Measurements from ENCODE around the gene CHTOP. TPM values are rescaled to one million over a fixed set of nuclear protein-coding genes. Genes with fewer than 3 reads are reported as not detected.
A peak's percentile ranks its signal among the peaks of the same experiment; 100 is the strongest.

CHTOP gene
- total and polyA plus RNA-seq, 11 donors: 48.4 to 92.0 (median 72.9) TPM

GRCh38 chr1:153685544-153686340 lies 51.9 kb downstream of the CHTOP start:
- intact Hi-C loops (cut with DNase I): no loop called here
- WGBS, 4 donors: 83 to 88% (median 84%) methylated on average over 11 of the region's 11 CpGs
- Histone ChIP-seq H3K9me3 (no peaks in the 10 kb centered on the region), H3K36me3 (peaks cover 0 to 40% (median 15%) of the 10 kb centered on the region in 9 donors), H3K4me1 (peaks cover 0 to 2% (median 0%) of the 10 kb centered on the region in 12 donors), H3K4me3 (no peak overlapping the region), H3K27ac (no peak overlapping the region), H3K27me3 (peaks cover 0 to 2% (median 0%) of the 10 kb centered on the region in 9 donors)
- no peak for ATAC-seq
- DNase-seq: peak in 1 of 5 donors; percentile 15
- no peak for TF ChIP-seq POLR2A (IDR thresholded peaks at IDR 0.05)
- TF ChIP-seq, protein P1, sequence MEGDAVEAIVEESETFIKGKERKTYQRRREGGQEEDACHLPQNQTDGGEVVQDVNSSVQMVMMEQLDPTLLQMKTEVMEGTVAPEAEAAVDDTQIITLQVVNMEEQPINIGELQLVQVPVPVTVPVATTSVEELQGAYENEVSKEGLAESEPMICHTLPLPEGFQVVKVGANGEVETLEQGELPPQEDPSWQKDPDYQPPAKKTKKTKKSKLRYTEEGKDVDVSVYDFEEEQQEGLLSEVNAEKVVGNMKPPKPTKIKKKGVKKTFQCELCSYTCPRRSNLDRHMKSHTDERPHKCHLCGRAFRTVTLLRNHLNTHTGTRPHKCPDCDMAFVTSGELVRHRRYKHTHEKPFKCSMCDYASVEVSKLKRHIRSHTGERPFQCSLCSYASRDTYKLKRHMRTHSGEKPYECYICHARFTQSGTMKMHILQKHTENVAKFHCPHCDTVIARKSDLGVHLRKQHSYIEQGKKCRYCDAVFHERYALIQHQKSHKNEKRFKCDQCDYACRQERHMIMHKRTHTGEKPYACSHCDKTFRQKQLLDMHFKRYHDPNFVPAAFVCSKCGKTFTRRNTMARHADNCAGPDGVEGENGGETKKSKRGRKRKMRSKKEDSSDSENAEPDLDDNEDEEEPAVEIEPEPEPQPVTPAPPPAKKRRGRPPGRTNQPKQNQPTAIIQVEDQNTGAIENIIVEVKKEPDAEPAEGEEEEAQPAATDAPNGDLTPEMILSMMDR (IDR thresholded peaks at IDR 0.05): no peak

DNA sequence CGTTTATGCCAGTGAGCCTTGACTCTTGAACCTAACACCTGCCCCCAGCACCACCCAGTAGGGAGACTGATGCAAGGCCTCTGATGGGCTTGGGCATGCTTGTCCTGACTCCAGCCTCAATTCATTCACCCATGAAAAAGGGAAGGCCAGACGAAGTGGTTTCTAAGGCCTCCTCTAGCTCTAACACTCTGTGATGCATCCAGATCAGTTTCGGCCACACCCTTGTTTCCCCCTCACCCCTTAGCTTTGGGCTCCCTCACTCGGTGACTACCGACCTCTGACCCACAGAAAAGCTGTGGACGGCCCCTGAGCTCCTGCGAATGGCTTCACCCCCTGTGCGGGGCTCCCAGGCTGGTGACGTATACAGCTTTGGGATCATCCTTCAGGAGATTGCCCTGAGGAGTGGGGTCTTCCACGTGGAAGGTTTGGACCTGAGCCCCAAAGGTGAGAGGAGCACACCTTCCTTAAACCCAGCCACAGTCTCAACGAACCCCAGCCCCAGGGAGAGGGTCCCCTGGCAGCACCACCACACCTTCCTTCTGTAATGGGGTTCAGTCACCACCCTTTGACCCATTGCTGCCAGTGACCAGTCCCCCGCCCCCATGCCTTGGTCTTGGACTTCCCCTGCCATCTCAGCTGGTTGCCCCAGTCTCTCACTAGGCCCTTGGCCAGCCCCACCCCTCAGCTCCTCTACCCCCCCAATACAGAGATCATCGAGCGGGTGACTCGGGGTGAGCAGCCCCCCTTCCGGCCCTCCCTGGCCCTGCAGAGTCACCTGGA lies 53.7 kb downstream of the CHTOP start:
- peak in 1 of 5 donors; percentile 33 for DNase-seq
- H3K4me1 ChIP-seq: peaks cover 0 to 4% (median 0%) of the 10 kb centered on the region in 12 donors
- TF ChIP-seq POLR2A (IDR thresholded peaks at IDR 0.05): no peak
- TF ChIP-seq, protein P1 (IDR thresholded peaks at IDR 0.05): no peak
- no peak for ATAC-seq
- H3K9me3 ChIP-seq: no peaks in the 10 kb centered on the region
- no peak overlapping the region for H3K4me3 ChIP-seq
- H3K27me3 ChIP-seq: no peaks in the 10 kb centered on the region
- H3K27ac ChIP-seq: no peak overlapping the region
- WGBS, 4 donors: 89 to 95% (median 90%) methylated on average over 12 to 16 of the region's 16 CpGs
- H3K36me3 ChIP-seq: peaks cover 0 to 34% (median 10%) of the 10 kb centered on the region in 9 donors
- intact Hi-C loops (cut with DNase I): no loop called here

GRCh38 chr1:153688276-153688675 lies 54.4 kb downstream of the CHTOP start:
- intact Hi-C loops (cut with DNase I): no loop called here
- no peak for ATAC-seq

More at GRCh38 chr1:153688276-153688675, 54.4 kb downstream of the CHTOP start:
- Histone ChIP-seq H3K4me1 (peaks cover 0 to 4% (median 0%) of the 10 kb centered on the region in 12 donors), H3K4me3 (no peak overlapping the region), H3K27me3 (no peaks in the 10 kb centered on the region), H3K27ac (no peak overlapping the region), H3K9me3 (no peaks in the 10 kb centered on the region), H3K36me3 (peaks cover 0 to 27% (median 4%) of the 10 kb centered on the region in 9 donors)
- TF ChIP-seq, protein P1 (IDR thresholded peaks at IDR 0.05): no peak
- no peak for TF ChIP-seq POLR2A (IDR thresholded peaks at IDR 0.05)
- peak in 1 of 5 donors; percentile 28 for DNase-seq
- WGBS, 4 donors: 83 to 88% (median 85%) methylated on average over 7 of the region's 7 CpGs

Measured in heart left ventricle (tissue), 16 donors.